GM21381 (cell line): Measurements from ENCODE around the gene ACOT7.

ENCODE experiments used
- ATAC-seq: cut with Tn5 transposase; IDR thresholded peaks from one replicate; pipeline ENCODE4 v1.9.1; 2021; ENCODE audit warnings: mild to moderate bottlenecking, moderate library complexity; ENCODE audit not compliant: unreplicated experiment

Gene ACOT7

DNA sequence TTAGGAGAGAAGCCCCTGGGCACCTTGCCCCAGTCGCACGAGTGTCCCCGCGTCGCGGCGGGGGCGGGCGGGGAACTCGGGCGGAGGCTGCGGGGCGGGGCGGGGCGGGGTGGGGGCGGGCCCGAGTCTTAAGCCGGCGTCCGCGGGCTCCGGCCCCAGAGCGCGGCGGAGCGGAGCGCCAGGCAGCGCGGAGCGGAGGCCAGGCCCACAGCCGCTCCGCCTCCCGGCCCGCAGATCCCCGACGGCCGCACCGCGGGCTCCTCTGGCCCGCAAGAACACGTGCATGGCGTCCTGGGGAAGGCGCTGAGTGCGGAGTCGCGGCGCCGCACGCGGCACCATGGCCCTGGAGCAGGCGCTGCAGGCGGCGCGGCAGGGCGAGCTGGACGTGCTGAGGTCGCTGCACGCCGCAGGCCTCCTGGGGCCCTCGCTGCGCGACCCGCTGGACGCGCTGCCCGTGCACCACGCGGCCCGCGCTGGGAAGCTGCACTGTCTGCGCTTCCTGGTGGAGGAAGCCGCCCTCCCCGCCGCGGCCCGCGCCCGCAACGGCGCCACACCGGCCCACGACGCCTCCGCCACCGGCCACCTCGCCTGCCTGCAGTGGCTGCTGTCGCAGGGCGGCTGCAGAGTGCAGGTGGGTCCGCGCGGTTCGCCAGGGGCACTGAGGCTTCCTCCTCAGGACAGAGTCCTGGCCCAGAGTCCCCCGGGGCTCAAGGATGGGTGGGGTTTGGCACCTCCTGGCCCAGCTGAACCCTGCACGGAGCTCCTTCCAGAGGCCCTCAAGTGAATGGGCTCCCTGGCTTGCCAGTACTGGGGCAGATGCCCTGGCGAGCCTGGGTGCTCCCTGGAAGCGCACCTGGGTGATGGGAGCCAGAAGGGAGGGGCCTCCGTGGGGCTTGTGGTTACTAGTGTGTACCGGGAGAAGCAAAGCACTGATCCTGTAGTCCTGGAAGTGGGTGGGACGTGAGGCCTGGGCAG is 31.3 kb upstream of the ACOT7 start, which contains the start of gene ESPN:
ESPN (plus strand) TSS at position 158 of the 975 bp plus-strand sequence; CDS start at position 338, 180 bp downstream.
- no peak for ATAC-seq

DNA sequence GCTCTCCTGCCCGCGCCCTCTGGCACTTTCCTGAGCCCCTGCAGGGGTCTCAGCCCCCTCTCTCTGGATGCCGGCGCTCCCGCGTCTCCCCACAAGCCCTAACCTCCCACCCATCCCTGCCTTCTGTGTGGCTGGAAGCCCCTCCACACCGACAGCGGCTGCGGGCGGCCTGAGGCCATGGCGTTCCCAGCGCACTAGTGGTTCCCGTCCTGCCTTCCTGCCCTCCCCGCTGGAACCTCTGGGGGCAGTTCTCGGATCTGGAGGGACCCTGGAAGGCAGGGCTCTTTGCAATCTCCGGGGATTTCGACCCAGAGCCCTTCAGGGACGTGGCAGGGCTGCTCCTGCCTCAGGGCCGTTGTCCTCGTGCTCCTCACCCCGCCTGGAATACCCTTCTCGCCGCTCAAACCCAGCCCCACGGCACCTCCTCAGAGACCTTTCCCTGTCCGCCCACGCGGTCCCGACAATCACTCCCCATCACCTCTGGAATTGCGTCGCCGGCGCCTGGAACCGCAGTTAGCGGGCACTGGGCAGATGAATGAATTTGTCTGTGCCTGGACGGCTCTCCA is 30.5 kb upstream of the ACOT7 start:
- ATAC-seq, result no peak

DNA sequence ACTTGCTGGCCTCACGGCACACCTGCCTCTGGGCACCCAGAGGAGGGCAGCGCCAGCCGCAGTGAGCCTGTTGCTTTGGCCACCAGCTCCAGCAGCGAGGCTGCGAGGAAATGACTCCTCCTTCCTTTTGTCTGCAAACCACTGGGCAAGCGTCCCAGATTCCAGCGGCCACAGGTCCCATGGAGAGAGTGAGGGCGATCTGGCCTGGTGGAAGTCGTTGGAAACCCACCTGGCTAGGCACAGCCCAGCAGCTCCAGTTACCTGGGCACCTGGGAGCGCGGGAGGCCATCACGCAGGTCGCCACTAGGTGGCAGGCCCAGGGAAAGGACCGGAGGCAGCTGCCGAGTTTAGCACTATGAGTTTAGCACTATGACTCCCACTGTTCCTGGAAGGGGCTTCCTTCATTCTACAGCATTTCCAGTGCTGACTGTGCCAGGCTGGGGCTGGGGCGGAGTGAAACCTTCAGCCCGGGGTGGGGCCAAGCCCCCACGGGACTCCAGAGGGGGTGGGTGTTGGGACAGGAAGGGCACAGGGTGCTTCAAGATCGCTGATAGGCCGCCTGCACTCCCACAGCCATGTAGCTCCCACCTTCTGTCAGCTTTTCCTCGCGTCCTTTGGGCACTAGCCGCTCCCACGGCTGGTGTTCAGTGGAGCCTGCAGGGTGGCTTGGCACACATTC is 29.9 kb upstream of the ACOT7 start:
- ATAC-seq, result no peak

- ATAC-seq, result no peak
These were observed 27.7 kb upstream of the ACOT7 start for GRCh38 chr1:6421266-6421665.

- no peak for ATAC-seq
These were observed 27.0 kb upstream of the ACOT7 start for GRCh38 chr1:6420454-6421042.

DNA sequence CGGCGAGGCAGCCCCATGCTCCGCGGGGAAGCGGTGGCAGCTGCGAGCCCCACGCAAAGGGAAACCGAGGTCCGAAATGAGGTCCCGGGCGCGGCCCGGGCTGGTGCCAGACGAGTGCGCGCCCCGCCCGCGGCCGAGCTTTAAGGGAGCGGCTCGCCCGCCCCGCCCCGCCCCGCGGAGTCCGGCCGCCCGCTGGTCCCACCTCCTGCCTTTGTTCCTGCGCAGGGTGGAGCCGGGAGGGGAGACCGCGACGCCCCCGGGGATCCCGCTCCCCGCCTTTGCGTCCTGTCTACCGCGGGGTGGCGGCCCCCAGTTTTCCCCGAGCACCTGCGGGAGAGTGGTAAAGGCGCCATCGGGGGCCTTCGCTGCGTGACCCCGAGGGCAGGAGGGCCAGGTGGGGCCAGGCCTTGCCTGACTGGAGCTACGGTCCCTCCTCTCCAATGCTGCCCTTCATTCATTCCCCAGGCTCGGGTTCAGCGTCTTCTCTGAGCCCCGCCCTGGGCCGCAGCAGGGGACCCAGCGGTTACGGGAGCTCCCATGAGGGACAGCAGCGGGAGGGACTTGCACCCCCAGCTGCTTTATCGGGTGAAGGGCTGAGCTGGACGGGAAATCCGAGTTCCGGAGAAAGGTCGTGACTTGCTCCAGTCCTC is 26.4 kb upstream of the ACOT7 start, which contains the start of gene HES2:
HES2 (minus strand) TSS at position 116 of the 650 bp plus-strand sequence; CDS start at position 17, 99 bp downstream.
- no peak for ATAC-seq

DNA sequence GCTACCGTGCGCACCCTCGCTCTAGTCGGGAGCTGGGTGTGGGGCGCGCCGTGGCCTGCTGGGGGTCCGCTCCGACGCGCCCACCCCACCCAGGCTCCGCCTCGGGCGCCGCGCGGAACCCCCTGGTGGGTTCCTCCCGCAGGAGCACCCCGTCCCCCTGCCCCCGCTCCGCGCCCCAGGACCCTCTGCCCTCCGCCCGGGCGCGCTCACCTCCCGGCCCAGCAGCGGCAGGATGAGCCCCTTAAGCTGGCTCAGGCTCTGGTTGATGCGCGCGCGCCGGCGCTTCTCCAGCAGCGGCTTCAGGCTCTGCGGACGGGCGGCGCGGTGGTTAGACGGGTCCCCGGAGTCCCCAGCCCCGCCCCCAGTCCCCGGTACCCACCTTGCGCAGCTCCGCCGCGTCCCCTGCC is 25.8 kb upstream of the ACOT7 start:
- ATAC-seq, result no peak

- ATAC-seq, result no peak
These were observed 25.3 kb upstream of the ACOT7 start for GRCh38 chr1:6418668-6419396.

DNA sequence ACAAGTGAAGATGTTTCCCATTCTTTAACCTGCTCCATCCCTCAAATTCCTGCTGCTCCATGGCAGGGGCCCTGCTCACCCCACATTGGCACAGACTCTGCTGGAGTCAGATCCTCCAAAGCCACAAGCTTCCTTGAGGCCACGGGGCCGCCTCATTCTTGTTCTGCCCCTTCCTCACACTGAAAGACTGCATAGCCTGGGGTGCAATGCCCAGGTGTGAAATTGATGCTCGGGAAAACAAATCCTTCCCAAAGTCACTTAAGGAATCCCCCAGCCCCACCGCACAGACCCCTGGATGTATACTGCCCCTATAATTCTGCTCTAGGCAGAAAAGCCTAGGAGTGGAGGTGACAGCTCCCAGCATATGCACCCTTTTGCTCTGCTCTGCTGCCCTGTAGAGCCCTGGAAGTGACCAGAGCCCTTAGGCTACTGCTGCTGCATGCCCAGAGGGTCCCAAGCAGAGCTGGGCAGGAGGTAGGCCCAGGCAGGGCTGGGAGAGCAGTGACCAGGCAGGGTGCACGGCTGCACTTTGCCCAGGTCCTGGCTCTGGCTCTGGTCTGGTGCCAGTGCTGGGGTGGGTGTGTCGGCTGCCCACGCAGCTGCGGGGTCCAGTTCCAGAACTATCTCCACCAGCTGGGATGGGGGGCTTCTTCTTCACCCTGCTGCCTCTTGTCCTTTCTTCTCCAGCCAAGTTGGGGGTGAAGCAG is 24.5 kb upstream of the ACOT7 start:
- no peak for ATAC-seq

DNA sequence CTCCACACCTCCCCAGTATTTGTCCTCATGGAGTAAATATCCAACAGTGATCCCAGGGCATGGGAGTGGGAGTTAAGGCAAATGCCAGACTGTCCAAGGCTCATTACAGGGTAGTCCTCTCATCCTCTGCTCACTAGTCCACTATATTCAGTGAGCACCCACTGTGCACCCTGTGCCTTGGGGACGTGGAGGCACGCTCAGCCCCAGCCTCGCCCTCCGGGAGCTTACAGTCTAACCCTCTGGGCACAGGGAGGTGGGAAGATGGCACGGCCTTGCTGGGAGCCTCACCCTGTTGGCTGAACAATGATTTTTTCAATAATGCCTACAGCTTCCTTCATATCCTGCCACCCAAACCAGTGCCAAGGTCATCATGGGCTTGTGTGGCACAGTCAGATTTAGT is 23.3 kb upstream of the ACOT7 start:
- no peak for ATAC-seq

- no peak for ATAC-seq
These were observed 22.7 kb upstream of the ACOT7 start for GRCh38 chr1:6416295-6416656.

GRCh38 chr1:6414881-6415626 is 21.5 kb upstream of the ACOT7 start:
- ATAC-seq, result no peak

- ATAC-seq, result peak; percentile 83
These were observed 20.9 kb upstream of the ACOT7 start for GRCh38 chr1:6414443-6414844.

GRCh38 chr1:6412896-6413295 is 19.3 kb upstream of the ACOT7 start:
- no peak for ATAC-seq

DNA sequence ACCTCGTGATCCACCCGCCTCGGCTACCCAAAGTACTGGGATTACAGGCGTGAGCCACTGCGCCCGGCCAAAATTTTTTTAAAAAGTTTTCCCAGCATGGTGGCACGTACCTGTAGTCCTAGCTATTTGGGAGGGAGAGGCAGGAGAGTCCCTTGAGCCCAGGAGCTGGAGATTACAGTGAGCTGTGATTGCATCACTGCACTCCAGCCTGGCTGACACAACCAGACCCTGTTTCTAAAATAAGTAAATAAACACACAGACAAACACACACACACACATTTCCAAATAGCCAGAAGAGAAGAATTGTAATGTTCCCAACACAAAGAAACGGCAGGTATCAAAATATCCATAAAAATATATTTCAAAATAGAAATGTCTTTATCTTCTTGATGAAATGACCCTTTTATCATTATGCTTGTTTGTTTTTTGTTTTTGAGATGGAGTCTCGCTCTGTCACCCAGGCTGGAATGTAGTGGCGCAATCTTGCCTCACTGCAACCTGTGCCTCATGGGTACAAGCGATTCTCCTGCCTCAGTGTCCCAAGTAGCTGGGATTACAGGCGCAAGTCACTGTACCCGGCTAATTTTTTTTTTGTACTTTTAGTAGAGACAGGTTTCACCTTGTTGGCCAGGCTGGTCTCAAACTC is 16.8 kb upstream of the ACOT7 start:
- no peak for ATAC-seq

- no peak for ATAC-seq
These were observed 16.2 kb upstream of the ACOT7 start for GRCh38 chr1:6409733-6410132.

DNA sequence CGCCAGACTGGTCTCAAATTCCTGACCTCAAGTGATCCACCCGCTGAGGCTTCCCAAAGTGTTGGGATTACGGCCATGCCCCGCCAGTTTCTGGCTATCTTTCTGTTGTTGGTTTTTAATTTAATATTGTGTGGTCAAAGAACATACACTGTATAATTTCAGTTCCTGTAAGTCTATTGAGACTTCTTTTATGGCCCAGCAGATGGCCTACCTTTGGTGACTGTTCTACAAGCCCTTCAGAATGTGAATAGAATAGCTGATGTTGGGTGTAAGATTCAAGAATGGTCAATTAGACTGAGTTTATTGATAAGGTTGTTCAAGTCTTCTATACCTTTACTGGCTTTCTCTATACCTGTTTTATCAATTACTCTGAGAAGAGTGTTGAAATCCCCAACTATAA is 15.5 kb upstream of the ACOT7 start:
- no peak for ATAC-seq

- ATAC-seq, result no peak
These were observed 14.5 kb upstream of the ACOT7 start for GRCh38 chr1:6408023-6408422.
